Activated CD4-positive, CD25-positive, alpha-beta regulatory T cell treated with anti-CD3 and anti-CD28 coated beads, Interleukin-2, amount 50 U/mL, for 72 hours (primary cell): ENCODE results near the gene ZBTB32.
"Not testable (repeated sequence)": the region's sequence is repeated elsewhere in the genome, so short reads cannot be mapped to it uniquely, and the experiment has no call there.

Experiments used
- DNase-seq: peaks from one replicate; pipeline ENCODE4 v3.0.0; 2021

Gene ZBTB32

DNA sequence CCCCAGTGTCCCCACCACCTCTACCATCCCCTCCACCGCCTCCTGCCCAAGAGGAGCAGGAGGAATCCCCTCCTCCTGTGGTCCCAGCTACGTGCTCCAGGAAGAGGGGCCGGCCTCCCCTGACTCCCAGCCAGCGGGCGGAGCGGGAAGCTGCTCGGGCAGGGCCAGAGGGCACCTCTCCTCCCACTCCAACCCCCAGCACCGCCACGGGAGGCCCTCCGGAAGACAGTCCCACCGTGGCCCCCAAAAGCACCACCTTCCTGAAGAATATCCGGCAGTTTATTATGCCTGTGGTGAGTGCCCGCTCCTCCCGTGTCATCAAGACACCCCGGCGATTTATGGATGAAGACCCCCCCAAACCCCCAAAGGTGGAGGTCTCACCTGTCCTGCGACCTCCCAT, 16.3 kb downstream of the ZBTB32 start:
- DNase-seq, result no peak

DNA sequence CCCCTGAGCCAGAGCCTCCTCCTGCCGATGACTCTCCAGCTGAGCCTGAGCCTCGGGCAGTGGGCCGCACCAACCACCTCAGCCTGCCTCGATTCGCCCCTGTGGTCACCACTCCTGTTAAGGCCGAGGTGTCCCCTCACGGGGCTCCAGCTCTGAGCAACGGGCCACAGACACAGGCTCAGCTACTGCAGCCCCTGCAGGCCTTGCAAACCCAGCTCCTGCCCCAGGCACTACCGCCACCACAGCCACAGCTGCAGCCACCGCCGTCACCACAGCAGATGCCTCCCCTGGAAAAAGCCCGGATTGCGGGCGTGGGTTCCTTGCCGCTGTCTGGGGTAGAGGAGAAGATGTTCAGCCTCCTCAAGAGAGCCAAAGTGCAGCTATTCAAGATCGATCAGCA, 17.0 kb downstream of the ZBTB32 start:
- no peak for DNase-seq

DNA sequence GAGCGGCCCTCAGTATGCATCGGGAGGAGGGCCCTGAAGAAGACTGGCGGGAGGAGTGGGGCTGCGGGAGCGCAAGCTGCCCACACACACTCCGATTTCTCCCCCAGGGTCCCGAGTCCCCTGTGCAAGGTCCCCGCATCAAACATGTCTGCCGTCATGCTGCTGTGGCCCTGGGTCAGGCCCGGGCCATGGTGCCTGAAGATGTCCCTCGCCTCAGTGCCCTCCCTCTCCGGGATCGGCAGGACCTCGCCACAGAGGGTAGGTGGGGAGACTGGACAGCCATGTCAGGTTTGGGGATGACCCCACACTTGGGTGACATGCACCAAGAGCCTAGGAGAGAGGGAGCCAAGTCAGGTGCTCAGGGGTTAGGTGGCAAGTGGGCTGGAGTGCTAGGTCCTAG, 18.1 kb downstream of the ZBTB32 start:
- DNase-seq, result no peak

DNA sequence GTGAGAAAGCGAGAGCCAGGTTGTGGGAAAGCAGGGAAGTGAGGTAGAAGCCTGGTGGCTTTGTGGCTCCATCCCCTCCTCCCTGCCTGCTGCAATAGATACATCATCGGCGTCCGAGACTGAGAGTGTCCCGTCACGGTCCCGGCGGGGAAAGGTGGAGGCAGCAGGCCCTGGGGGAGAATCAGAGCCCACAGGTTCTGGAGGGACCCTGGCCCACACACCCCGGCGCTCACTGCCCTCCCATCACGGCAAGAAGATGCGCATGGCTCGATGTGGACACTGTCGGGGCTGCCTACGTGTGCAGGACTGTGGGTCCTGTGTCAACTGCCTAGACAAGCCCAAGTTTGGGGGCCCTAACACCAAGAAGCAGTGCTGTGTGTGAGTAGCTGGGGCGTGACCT, 18.5 kb downstream of the ZBTB32 start:
- no peak for DNase-seq

DNA sequence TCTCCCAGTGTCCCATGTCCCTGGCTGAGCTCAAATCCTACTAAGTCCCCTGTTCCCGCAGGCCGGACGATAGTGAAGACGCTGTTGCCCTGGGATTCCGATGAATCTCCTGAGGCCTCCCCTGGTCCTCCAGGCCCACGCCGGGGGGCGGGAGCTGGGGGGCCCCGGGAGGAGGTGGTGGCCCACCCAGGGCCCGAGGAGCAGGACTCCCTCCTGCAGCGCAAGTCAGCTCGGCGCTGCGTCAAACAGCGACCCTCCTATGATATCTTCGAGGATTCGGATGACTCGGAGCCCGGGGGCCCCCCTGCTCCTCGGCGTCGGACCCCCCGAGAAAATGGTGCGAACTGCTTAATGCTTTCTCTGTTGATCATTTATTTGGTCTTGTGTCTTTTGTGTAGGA, 19.3 kb downstream of the ZBTB32 start:
- no peak for DNase-seq

DNA sequence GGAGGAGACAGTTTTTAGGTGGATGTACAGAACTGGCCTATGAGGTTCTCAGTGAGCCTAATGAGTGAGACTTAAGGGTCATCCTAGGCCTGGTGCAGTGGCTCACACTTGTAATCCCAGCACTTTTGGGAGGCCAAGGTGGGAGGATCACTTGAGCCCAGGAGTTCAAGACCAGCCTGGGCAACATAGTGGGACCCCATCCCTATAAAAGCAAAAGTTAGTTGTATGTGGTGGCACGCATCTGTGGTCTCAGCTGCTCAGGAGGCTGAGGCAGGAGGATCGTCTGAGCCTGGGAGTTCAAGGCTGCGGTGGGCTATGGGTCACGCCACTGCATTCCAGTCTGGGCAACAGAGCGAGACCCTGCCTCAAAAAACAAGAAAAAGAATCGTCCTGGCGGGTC, 19.8 kb downstream of the ZBTB32 start:
- not testable (repeated sequence) for DNase-seq

DNA sequence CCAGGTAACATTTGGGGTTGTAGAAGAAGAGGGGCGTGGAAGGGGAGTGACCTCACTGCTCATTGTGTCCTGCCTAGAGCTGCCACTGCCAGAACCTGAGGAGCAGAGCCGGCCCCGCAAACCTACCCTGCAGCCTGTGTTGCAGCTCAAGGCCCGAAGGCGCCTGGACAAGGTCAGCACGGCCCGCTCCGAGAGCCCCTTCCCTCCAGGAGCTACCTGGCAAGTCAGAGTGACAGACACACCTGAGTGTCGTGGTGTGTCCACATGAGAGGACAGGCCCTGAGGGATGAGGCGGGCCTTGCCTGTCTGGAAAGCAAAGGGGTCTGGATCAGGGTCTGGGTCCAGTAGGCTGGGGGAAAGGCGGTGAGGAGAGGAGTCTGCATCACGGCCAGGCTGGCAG, 20.2 kb downstream of the ZBTB32 start:
- DNase-seq, result no peak

DNA sequence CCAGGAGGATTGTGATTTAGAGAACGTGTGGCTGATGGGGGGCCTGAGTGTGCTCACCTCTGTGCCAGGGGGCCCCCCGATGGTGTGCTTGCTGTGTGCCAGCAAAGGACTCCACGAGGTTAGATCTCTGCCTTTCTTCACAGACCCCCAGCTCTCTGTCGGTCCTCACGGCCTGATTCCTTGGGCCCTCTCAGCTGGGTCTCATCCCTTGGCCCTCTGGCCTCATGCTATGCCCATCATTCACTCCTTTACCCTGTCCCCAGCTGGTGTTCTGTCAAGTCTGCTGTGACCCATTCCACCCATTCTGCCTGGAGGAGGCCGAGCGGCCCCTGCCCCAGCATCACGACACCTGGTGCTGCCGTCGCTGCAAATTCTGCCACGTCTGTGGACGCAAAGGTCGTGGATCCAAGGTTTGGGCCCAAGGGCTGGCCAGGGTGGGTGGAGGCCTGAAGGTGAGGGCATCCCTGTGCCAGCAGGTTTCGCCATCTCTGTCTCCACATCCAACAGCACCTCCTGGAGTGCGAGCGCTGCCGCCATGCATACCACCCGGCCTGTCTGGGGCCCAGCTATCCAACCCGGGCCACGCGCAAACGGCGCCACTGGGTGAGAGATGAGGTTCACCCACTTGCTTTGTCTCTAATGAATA, 21.0 kb downstream of the ZBTB32 start:
- no peak for DNase-seq

DNA sequence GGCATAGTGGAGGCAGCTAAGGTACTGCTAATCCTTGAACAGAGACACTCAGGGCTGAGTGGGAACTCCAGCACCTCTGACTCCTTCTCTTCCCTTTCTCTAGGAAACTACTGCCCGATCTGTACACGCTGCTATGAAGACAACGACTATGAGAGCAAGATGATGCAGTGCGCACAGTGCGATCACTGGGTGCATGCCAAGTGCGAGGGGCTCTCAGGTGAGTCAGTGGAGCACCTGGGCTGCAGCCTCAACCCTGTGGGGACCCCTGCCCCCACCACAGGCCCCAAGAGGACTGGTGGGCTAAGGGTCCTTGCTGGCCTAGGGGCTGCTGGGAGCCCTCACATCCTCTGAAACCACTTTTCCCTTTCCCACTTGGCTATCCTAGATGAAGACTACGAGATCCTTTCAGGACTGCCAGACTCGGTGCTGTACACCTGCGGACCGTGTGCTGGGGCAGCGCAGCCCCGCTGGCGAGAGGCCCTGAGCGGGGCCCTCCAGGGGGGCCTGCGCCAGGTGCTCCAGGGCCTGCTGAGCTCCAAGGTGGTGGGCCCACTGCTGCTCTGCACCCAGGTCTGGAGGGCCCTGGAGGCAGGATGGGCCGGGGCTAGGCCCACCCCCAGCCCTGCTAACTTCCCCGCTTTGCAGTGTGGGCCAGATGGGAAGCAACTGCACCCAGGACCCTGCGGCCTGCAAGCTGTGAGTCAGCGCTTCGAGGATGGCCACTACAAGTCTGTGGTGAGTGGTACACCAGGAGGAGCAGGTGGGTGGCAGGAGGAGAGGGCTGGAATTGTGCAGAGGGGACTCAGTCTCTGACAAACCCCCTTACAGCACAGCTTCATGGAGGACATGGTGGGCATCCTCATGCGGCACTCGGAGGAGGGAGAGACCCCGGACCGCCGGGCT, 22.9 kb downstream of the ZBTB32 start:
- DNase-seq, result no peak

DNA sequence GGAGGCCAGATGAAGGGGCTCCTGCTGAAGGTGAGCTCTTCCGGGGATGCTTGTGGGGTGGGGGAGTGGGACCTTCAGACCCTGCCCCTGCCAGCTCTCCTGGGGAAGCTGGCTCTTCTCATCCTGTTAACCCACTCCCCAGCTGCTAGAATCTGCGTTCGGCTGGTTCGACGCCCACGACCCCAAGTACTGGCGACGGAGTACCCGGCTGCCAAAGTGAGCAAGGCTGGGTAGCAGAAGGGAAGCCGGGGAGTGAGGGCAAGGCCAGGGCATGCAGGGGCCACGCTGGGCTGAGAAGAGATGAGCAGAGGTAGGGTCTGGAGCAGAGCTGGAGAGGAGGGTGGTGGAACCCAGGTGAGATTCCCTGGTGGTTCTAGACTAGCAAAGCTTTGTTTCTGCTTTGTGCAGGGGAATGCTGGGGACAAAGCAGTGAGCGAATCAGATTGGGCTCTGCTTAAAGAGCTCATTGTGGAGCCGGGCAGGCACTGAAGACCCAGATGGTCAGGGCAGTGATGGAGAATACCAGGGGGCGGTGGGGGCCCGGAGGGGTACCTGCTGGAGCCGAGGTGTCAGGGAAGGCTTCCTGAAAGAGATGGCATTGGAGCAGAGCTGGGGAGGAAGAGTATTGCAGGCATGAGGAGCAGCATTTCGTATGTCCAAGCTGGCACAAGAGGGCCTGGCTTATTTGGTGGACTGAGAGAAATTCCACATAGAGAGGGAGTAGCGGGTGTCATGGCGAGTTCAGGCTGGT, 23.8 kb downstream of the ZBTB32 start:
- DNase-seq, result no peak

DNA sequence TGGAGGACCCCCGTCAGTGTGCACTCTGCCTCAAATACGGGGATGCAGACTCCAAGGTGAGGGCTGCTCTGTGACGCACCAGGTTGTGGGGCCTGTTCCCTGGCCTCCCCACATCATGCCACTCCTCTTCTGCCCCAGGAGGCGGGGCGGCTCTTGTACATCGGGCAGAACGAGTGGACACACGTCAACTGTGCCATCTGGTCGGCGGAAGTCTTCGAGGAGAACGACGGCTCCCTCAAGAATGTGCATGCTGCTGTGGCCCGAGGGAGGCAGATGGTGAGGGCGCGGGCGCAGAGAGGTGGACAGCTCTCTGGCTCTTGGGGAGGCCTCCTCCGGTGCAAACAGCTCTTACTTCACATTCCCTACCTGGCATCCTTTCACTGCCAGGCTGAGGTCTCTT, 24.7 kb downstream of the ZBTB32 start:
- DNase-seq, result no peak

DNA sequence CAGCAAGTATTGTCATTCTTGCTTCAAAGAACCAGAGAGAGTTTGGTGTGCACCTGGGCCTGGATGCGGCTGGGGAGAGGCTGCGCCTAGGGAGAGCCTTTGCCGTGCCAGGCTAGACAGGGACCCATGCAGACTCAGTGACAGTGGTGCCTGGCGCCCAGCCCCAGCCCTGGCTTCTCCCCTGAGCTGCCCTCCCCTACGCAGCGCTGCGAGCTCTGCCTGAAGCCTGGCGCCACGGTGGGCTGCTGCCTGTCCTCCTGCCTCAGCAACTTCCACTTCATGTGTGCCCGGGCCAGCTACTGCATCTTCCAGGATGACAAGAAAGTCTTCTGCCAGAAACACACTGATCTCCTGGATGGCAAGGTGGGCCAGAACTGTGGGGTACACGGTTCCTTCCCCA, 25.4 kb downstream of the ZBTB32 start:
- DNase-seq, result no peak

DNA sequence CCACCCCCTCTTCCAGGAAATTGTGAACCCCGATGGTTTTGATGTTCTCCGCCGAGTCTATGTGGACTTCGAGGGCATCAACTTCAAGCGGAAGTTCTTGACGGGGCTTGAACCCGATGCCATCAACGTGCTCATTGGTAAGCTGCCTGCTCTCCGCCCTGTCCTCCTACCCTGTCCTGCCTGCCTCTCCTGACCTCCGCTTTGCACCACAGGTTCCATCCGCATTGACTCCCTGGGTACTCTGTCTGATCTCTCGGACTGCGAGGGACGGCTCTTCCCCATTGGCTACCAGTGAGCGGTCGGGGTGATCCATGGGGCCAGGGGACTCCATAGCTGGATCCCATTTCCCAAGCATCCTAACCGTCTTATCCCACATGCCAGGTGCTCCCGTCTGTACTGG, 26.0 kb downstream of the ZBTB32 start:
- DNase-seq, result no peak

DNA sequence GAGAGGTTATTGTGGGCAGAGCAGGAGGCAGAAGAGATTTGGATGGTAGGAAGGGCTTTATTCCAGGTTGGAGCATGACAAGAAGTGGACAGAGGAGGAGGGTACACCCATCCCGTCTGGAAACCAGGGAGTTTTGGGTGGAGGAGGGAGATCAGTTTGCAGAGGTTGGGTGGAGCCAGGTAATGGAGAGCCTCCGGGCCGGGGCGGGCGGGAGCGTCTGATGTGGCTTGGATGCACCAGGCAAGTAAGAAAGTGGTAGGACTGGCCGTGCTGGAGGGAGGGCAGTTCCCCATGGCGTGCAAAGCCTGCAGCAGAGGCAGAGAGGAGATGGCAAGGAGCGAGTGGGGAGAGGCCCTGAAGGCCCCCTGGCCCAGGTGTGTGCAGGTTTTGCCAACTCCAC, 27.0 kb downstream of the ZBTB32 start:
- no peak for DNase-seq

DNA sequence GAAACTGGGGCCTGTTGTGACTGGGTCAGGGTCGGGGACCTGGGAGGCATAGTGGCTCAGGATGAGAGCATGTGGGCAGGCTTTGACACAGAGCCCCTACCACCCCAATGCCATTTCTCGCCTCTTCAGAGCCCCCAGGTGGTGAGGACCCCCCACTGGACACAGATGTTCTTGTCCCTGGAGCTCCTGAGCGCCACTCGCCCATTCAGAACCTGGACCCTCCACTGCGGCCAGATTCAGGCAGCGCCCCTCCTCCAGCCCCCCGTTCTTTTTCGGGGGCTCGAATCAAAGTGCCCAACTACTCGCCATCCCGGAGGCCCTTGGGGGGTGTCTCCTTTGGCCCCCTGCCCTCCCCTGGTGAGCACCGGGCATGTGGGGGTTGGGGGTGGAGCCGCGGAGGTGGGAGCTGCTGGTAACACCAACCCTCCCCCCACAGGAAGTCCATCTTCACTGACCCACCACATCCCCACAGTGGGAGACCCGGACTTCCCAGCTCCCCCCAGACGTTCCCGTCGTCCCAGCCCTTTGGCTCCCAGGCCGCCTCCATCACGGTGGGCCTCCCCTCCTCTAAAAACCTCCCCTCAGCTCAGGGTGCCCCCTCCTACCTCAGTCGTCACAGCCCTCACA, 27.5 kb downstream of the ZBTB32 start:
- no peak for DNase-seq

DNA sequence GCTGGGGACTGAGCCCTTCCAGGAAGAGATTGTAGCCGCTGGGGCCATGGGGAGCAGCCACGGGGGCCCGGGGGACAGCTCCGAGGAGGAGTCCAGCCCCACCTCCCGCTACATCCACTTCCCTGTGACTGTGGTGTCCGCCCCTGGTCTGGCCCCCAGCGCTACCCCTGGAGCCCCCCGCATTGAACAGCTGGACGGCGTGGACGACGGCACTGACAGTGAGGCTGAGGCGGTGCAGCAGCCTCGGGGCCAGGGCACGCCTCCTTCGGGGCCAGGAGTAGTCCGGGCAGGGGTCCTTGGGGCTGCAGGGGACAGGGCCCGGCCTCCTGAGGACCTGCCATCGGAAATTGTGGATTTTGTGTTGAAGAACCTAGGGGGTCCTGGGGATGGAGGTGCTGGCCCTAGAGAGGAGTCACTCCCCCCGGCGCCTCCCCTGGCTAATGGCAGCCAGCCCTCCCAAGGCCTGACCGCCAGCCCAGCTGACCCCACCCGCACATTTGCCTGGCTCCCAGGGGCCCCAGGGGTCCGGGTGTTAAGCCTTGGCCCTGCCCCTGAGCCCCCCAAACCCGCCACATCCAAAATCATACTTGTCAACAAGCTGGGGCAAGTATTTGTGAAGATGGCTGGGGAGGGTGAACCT, 28.3 kb downstream of the ZBTB32 start:
- no peak for DNase-seq

DNA sequence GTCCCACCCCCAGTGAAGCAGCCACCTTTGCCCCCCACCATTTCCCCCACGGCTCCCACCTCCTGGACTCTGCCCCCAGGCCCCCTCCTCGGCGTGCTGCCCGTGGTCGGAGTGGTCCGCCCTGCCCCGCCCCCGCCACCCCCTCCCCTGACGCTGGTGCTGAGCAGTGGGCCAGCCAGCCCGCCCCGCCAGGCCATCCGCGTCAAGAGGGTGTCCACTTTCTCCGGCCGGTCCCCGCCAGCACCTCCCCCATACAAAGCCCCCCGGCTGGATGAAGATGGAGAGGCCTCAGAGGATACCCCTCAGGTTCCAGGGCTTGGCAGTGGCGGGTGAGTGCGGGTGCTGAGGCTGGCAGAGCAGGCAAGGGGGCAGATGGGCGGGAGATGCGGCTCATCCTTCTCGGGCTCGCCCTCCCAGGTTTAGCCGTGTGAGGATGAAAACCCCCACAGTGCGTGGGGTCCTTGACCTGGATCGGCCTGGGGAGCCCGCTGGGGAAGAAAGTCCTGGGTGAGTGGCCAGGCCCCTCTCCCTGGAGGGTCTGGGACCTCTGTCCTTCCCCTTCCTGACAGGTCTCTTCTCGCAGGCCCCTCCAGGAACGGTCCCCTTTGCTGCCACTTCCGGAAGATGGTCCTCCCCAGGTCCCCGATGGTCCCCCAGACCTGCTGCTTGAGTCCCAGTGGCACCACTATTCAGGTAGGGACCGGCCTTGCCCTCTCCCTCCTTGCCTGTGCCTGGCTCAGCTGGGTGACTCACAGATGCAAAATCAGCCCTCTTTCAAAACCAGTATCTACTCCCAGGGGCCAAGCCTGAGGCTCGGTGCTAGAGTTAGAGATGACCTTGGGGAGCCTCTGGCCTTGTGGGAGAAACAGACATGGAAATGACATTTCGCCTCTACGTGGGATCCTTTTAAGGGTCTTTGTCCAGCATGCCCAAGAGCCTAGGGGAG, 29.1 kb downstream of the ZBTB32 start:
- no peak for DNase-seq

DNA sequence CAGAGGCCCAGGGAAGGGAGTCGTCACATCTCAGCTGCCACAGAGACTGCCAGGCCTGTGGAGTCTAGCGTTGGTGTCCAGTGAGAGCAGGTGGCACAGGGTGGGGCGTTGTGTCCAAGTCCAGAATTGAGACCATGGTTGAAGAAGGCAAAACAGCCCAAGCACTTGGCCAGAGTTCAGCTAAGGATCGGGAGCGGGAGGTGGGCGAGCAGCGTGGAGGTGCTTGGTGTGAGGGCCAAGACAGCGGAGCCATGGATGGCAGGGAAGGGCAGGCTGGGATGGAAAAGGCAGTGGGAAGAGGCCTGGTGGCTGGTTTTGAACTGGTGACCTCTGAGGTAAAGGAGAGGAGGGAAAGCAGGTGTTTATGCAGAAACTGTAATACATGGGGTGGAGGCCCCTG, 29.9 kb downstream of the ZBTB32 start:
- no peak for DNase-seq

DNA sequence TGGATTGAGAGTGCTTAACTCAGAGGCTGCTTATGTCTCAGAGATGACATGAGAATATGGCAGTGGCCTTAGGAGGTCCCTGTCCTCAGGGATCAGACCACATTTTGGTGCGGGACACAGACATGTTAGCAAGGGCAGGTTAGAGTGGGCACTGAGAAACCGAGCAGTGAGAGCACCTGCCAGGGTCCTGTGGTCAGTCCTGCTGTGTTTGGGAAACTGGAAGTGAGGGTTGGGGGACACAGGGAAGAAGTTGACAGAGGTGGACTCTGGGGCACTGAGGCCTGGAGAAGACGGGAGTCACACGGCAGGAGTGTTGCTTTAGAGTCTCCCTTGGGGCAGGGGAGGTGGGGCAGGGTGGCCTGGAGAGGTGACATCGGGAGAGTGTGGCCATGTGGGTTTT, 30.5 kb downstream of the ZBTB32 start:
- no peak for DNase-seq

DNA sequence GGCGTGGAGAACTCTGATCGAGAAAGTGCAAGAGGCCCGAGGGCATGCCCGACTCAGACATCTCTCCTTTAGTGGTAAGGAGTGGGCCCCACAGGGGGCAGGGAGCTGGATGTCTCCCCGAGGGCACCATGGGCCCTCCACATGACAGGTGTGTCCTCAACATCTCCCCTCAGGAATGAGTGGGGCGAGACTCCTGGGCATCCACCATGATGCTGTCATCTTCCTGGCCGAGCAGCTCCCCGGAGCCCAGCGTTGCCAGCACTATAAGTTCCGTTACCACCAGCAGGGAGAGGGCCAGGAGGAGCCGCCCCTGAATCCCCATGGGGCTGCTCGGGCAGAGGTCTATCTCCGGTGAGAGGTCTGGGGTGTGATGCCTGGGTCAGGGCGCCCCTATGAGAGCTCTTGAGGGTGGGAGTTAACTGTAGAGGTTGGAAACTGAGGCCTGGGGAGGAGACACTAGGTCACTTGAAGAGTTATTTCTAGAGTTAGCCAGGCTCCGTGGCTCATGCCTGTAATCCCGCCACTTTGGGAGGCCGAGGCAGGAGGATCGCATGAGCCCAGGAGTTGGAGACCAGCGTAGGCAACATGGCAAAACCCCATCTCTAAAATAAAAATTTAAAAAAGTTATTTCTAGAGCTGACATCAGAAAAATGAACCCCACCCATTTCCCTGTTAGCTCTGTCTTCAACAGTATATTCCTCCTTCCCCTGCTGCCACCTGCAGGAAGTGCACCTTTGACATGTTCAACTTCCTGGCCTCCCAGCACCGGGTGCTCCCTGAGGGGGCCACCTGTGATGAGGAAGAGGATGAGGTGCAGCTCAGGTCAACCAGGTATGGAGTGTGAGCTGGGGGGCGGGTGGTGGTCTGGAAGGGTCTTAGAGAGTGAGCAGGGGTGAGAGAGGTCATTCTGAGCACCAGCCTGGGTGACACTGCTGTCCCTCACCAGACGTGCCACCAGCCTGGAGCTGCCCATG, 32.8 kb downstream of the ZBTB32 start:
- no peak for DNase-seq
